Mucosa of rectum (tissue), 2 donors: ENCODE data around the gene CLDN7.
"Not testable (repeated sequence)": the region's sequence is repeated elsewhere in the genome, so short reads cannot be mapped to it uniquely, and the experiment has no call there.

Source experiments
- H3K27ac ChIP-seq, 2 donors: one replicate each; pipeline ENCODE4 v1.7.0; 2013; ENCODE audit warnings: inconsistent platforms in 2 of 2, low read depth in 2 of 2, low read length in 2 of 2
- H3K27me3 ChIP-seq, 2 donors: one replicate each; pipeline ENCODE4 v1.7.0; 2013; ENCODE audit warnings: low read length in 2 of 2; ENCODE audit not compliant: control insufficient read depth in 2 of 2, insufficient read depth in 2 of 2
- H3K36me3 ChIP-seq, 2 donors: one replicate each; pipeline ENCODE4 v1.7.0; 2013; ENCODE audit warnings: low read length in 2 of 2; ENCODE audit not compliant: control insufficient read depth in 2 of 2, insufficient read depth in 2 of 2
- H3K4me1 ChIP-seq, 2 donors: one replicate each; pipeline ENCODE4 v1.7.0; 2013; ENCODE audit warnings: low read length in 2 of 2, mild to moderate bottlenecking in 1 of 2; ENCODE audit not compliant: control insufficient read depth in 2 of 2, insufficient read depth in 2 of 2
- H3K4me3 ChIP-seq, 2 donors: one replicate each; pipeline ENCODE4 v1.7.0; 2013; ENCODE audit warnings: low read length in 2 of 2
- H3K9ac ChIP-seq, 2 donors: one replicate each; pipeline ENCODE4 v1.7.0; 2013; ENCODE audit warnings: low read length in 2 of 2, low read depth in 1 of 2, mild to moderate bottlenecking in 1 of 2
- H3K9me3 ChIP-seq, 2 donors: one replicate each; pipeline ENCODE4 v1.7.0; 2013; ENCODE audit warnings: low read length in 2 of 2; ENCODE audit not compliant: control insufficient read depth in 2 of 2
- donor health status: healthy.
- donor health status: Normal muscosa, but diverticular disease.

CLDN7 gene

GRCh38 chr17:7253082-7253481 is 9.2 kb downstream of the CLDN7 start:
- Histone ChIP-seq H3K27me3 (no peaks in the 10 kb centered on the region), H3K4me1 (peaks cover 24 to 36% of the 10 kb centered on the region in 2 donors), H3K9me3 (no peaks in the 10 kb centered on the region), H3K9ac (peak overlapping the region; percentile 87 to 97), H3K36me3 (peaks cover 17 to 25% of the 10 kb centered on the region in 2 donors), H3K4me3 (peak overlapping the region; percentile 71 to 92), H3K27ac (peak overlapping the region; percentile 100)

GRCh38 chr17:7252176-7253043 is 9.9 kb downstream of the CLDN7 start, which contains the start of gene ELP5:
Gene ELP5 (plus strand): TSS chr17:7252215. CDS start chr17:7252551, 336 bp downstream.
- Histone ChIP-seq H3K9me3 (no peaks in the 10 kb centered on the region), H3K36me3 (peaks cover 17 to 25% of the 10 kb centered on the region in 2 donors), H3K9ac (peak within 1 kb of the TSS; percentile 87 to 97), H3K27ac (peak within 1 kb of the TSS; percentile 100), H3K4me3 (peak within 1 kb of the TSS; percentile 71 to 92), H3K27me3 (no peaks in the 10 kb centered on the region), H3K4me1 (peaks cover 24 to 29% of the 10 kb centered on the region in 2 donors)

GRCh38 chr17:7251661-7252175 is 10.6 kb downstream of the CLDN7 start, which contains the start of gene CTDNEP1:
Gene CTDNEP1 (minus strand): TSS chr17:7251734. CDS start chr17:7251296, 438 bp downstream.
- no peaks in the 10 kb centered on the region for H3K27me3 ChIP-seq
- H3K27ac ChIP-seq: peak within 1 kb of the TSS; percentile 100
- peak within 1 kb of the TSS; percentile 71 to 92 for H3K4me3 ChIP-seq
- peak within 1 kb of the TSS; percentile 87 to 97 for H3K9ac ChIP-seq
- peaks cover 24 to 29% of the 10 kb centered on the region in 2 donors for H3K4me1 ChIP-seq
- H3K36me3 ChIP-seq: peaks cover 18 to 27% of the 10 kb centered on the region in 2 donors
- H3K9me3 ChIP-seq: no peaks in the 10 kb centered on the region

GRCh38 chr17:7250695-7251627 is 11.3 kb downstream of the CLDN7 start:
- peaks cover 24 to 29% of the 10 kb centered on the region in 2 donors for H3K4me1 ChIP-seq
- peaks cover 20 to 28% of the 10 kb centered on the region in 2 donors for H3K36me3 ChIP-seq
- H3K27ac ChIP-seq: peak overlapping the region; percentile 100
- H3K4me3 ChIP-seq: peak overlapping the region; percentile 71 to 92
- no peaks in the 10 kb centered on the region for H3K9me3 ChIP-seq
- H3K9ac ChIP-seq: peak overlapping the region; percentile 87
- H3K27me3 ChIP-seq: no peaks in the 10 kb centered on the region

GRCh38 chr17:7249830-7250229 is 12.4 kb downstream of the CLDN7 start:
- H3K4me1 ChIP-seq: peaks cover 24 to 29% of the 10 kb centered on the region in 2 donors
- H3K9me3 ChIP-seq: no peaks in the 10 kb centered on the region
- H3K9ac ChIP-seq: peak overlapping the region in 1 of 2 donors; percentile 87
- H3K27ac ChIP-seq: peak overlapping the region in 1 of 2 donors; percentile 100
- H3K4me3 ChIP-seq: peak overlapping the region; percentile 71 to 92
- peaks cover 22 to 26% of the 10 kb centered on the region in 2 donors for H3K36me3 ChIP-seq
- H3K27me3 ChIP-seq: no peaks in the 10 kb centered on the region

GRCh38 chr17:7249214-7249613 is 13.1 kb downstream of the CLDN7 start:
- H3K27me3 ChIP-seq: no peaks in the 10 kb centered on the region
- no peak overlapping the region for H3K27ac ChIP-seq
- H3K4me1 ChIP-seq: peaks cover 24 to 29% of the 10 kb centered on the region in 2 donors
- H3K9ac ChIP-seq: peak overlapping the region in 1 of 2 donors; percentile 2
- H3K36me3 ChIP-seq: peaks cover 22 to 27% of the 10 kb centered on the region in 2 donors
- peak overlapping the region in 1 of 2 donors; percentile 14 for H3K4me3 ChIP-seq
- no peaks in the 10 kb centered on the region for H3K9me3 ChIP-seq

GRCh38 chr17:7248796-7249195 is 13.5 kb downstream of the CLDN7 start:
- no peak overlapping the region for H3K9ac ChIP-seq
- H3K36me3 ChIP-seq: peaks cover 25 to 31% of the 10 kb centered on the region in 2 donors
- H3K4me1 ChIP-seq: peaks cover 24 to 29% of the 10 kb centered on the region in 2 donors
- H3K27me3 ChIP-seq: no peaks in the 10 kb centered on the region
- no peaks in the 10 kb centered on the region for H3K9me3 ChIP-seq
- H3K4me3 ChIP-seq: no peak overlapping the region
- H3K27ac ChIP-seq: no peak overlapping the region

- Histone ChIP-seq H3K9ac (no peak overlapping the region), H3K27me3 (no peaks in the 10 kb centered on the region), H3K9me3 (no peaks in the 10 kb centered on the region), H3K4me3 (no peak overlapping the region), H3K4me1 (peaks cover 15 to 23% of the 10 kb centered on the region in 2 donors), H3K36me3 (peaks cover 23 to 32% of the 10 kb centered on the region in 2 donors), H3K27ac (no peak overlapping the region)
Measured at GRCh38 chr17:7246779-7247178, 15.5 kb downstream of the CLDN7 start.

GRCh38 chr17:7243838-7244237 is 18.4 kb downstream of the CLDN7 start:
- H3K4me1 ChIP-seq: peaks cover 22 to 23% of the 10 kb centered on the region in 2 donors
- H3K27ac ChIP-seq: peak overlapping the region in 1 of 2 donors; percentile 100
- H3K27me3 ChIP-seq, H3K9me3 ChIP-seq, H3K4me3 ChIP-seq: not testable (repeated sequence)
- peak overlapping the region in 1 of 2 donors; percentile 98 for H3K9ac ChIP-seq
- peaks cover 33 to 40% of the 10 kb centered on the region in 2 donors for H3K36me3 ChIP-seq
